Activated CD4-positive, alpha-beta T cell treated with anti-CD3 and anti-CD28 coated beads for 48 hours (primary cell): ENCODE results near the gene CYYR1.

Source experiments
- DNase-seq: peaks from one replicate; pipeline ENCODE4 v3.0.0-alpha.2; 2020

The CYYR1 gene

DNA sequence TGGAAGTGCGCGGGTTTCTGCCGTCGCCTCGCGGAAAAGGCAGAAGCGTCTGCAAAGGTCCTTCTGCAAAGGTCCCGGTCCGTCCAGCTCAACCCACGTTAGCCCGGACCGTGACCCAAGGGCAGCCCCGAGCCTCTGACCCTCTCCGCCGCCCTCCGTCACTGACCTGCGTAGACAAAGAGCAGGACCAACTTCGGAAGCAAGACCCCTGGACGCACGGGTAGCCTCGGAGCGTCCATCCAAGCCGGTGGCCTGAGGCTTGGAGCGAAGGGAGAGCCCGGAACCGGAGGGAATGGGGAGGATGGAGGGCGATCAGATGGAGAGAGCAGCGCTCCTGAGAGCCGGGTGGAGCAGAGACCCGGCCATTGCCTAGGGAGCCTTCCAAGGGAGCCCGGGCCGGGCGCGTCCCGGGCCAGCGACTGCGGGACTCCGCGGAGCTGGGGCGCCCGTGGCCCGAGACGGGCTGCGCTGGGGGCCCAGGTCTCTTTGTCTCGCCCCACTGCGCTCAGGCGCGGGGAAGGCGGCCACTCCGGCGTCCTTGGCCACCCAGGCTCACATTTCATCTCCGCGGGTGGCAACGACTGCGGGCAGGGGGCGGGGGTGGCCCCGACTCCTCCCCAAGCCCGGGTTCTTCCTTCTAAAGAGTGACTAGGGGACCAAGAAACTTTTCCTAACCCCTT, at the start of gene CYYR1:
Gene CYYR1 (minus strand): TSS at position 585 of the 680 bp plus-strand sequence. CDS start 346 bp downstream, at position 239.
- no peak for DNase-seq

DNA sequence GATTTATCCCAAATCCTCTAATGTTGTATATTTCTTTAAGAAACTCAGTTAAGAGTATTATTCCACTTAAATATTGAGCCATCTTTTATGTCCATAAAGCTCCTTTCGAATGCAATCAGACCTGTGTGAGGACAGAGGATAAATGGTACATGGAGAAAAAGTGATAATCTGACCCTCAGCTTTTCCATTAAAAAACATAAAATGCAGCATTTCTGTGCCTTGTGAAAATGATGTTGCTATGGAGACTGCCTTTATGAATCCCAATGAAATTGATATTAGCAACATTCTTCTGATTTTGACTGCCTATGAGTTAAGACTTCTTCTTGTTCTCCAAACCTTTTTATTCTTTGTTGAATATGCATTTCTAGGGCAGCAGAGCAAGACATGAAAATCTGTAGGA, 44.1 kb upstream of the CYYR1 start:
- DNase-seq, result no peak

DNA sequence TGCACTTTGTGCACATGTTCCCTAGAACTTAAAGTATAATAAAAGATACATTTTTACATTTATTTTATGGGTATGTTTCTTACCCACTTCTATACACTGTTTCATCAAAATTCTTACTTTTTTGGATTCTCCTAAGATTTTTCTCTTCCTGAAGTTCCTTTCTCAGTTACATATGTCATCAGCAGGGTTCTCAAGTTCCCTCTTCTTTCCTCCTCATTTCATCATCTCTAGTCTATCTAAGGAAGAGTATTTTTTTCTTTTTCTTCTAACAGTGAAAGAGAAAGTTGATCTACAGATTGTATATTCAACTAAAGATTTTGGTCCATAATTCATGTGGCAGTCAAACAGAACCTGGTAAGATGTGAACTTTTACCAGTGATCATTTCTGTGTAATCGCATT, 41.2 kb upstream of the CYYR1 start:
- DNase-seq, result no peak

DNA sequence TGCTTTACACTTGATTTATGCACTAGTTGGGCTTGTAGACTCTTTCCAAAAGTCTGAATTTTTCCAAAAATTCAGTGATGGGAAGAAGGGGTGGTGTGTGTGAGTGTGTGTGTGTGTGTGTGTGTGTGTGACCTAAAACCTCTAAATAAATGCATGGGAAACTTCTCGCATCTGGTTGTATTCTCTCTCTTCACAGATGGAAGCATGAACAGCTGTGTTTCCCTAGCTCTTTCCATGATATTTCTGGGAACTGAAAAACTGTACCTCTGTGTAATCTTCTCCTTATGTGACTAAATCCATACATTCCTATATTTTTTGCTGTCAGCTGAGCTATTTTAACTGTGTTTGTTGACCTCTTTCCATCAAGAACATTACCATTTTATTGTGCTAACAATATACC, 26.2 kb upstream of the CYYR1 start:
- no peak for DNase-seq

DNA sequence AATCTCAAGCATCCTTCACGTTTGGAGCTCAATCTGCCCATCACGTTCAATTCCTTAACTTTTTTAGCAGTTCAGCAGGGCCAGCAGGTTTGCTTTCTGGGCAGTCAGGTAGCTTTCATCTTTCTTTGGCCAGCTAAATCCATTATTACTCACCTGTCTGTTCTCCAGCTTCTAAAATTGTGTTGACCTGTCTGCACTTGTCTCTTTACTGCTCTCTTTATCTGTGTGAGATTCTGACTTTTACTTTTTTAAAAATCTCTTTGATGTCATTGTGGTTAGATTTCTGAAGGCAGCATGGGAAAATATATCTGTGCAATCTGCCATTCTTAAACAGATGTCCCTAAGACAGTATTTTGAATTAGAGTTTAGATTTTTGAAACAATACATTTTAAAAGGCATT, 24.9 kb upstream of the CYYR1 start:
- DNase-seq, result no peak

DNA sequence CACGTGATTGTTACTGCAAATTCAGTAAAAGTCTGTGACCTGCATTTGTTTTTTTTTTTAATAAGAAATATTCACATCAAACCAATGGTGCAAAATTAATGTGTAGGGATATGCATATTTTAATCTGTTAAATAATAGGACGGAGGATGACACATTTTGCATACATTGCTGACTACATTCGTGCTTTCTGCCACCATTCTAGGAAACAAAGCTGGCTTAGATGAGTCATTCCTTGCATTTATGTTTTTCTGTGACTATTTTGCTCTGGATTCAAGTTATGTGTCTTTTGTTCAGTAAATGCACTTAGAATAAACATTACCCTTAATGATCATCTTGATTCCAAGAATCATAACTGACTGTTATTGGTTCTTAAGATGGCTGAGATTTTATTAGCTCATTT, 23.9 kb upstream of the CYYR1 start:
- DNase-seq, result no peak

DNA sequence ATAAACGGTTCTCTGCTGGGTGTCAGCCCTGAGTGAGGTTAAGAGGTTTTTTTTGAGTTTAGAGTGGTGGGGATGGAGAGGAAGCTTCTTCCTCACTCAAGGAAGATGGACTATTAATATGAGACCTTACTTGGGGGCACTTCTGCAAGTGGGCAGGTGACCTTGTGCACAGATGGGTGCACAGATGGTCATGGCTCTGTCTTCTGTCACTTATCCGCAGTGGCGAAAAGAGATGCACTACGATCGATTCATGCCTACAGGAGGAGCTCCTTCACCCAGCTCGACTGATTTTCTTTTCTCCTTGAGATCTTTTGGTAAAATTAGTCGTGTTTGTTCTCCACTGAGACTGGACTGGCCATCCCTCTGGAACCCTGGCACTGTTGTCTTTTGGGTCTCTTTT, 22.9 kb upstream of the CYYR1 start:
- no peak for DNase-seq

DNA sequence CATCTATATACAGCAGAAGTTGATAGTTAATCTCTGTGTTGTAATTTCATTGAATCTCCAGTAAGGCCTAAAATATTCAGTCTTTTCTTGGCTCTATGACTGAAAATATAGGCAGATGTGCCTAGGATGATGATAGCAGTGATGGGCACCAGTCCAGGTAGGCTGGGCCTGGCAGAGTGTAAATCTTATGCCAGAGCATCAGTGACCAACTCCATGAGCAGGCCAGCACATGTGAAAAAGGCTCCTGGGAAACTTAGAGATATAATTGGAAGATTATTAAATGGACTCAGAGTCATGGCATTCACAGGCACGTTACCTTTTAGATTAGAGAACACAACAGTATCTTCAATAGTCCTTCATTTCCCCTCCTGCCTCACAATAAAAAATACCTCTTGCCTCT, 20.7 kb upstream of the CYYR1 start:
- DNase-seq, result no peak

DNA sequence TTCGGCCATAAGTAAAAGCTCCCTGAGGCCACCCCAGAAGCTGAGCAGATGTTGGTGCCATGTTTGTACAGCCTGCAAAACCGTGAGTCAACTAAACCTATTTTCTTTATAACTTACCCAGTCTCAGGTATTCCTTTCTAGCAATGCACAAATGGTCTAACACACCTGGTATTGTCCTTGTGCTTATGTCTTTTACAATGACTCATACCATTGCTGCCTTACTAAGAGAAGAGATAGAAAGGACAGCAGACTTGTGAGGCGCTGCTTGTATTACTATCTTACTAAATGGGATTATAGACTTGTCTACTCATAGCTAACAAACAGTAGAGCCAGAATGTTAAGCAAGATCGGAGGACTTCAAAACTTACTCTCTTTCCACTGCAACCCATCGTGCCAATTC, 18.5 kb upstream of the CYYR1 start:
- DNase-seq, result no peak

DNA sequence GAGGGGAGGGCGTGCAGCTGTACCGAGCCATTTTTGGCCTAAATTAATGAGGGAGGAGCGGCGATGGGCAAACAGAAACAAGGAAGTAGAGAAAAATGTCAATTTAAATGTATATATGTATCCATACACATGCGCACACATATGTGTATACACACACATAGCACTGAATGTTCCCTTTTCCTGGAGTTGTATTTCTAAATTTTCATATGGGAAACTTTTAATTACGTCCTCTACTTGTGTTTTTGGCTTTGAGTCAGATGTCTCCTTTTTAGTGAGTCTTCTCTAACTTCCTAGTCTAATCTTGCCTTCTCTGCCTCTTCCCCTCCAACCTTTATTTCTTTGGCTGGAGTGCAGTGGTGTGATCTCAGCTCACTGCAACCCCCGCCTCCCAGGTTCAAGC, 15.4 kb upstream of the CYYR1 start:
- DNase-seq, result no peak

DNA sequence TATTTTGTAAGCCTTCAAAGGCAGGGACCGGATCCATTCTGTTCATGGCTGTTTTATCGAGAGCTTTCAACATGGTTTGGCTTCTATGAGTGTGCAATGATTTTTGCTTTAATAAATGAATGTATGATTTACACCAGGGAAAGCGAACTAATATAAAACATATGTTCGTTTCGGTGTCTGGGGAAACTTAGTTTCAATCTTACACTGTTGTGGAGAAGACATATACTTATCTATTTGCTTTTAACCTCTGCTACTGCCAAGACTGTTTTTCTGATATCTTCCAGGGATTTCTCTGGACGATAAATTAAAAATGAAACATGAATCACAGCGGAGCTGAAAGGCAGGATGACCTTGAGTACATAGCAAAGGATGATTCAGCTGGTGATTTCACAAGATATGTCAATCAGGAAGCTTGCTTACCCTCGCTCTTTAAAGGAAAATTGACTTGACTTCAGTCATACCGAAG, 14.7 kb upstream of the CYYR1 start:
- no peak for DNase-seq

DNA sequence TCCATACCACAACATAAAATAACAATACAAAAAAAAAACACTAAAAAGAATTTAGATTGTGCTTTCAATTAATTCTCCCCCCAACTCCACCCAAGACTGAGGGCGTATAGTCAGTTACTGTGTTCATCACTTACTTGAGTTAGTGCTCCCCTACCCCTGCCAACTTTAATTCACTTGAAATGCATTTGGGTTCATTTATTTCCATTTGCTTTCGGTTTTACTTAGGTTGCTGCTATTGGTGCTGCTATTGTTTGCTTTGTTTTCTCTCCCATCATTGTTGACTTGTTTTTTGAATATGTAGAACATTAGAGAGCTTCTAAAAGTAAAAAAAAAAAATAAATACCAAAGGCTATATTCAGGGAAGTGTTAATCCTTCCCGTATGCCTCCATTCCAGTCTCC, 10.7 kb upstream of the CYYR1 start:
- DNase-seq, result no peak

DNA sequence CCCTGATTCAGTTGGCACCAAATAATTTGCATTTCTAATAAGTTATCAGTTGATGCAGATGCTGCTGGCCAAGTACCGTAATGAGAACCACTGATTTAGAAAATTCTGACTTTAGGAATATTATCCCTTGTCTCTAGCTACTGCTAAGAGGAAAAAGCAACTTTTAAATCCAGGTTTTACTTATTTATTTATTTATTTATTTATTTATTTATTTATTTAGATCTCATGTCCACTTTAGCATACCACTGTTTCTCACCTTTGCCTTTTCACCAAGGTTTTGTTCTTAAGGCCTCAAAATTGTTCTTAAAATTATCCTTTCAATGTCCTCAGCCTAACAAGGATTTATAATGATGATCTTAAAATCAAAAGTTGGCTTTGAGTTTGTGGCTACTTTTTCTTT, 8.7 kb upstream of the CYYR1 start:
- DNase-seq, result no peak

DNA sequence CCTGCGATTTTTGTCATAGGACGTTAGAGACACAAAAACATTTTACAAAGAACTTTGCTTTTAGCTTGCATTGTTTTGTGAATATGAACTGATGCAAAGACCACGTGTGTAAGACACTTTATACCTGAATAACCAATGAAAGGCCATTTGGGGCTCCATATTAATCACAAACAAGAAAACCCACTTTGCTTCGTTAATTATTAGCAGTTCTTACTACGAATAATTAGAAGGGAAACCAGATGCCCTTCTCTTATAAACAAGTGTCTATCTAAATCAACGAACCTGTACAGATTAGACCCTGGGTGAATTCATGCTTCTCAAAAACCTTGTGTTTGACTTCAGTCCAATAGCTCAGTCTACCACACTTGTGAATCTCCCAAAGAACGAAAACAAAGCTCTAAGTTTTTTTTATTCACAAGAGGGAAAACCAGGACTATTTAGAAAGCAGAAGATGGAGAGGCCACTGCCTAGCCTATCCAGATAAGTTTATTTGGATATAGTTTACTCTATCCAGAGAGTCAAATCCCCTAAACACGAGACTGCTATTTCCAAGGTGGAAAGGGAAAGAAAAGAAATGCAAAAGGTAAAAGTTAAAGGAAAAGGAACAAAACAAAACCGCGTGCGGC, 897 bp downstream of the CYYR1 start:
- DNase-seq, result no peak

DNA sequence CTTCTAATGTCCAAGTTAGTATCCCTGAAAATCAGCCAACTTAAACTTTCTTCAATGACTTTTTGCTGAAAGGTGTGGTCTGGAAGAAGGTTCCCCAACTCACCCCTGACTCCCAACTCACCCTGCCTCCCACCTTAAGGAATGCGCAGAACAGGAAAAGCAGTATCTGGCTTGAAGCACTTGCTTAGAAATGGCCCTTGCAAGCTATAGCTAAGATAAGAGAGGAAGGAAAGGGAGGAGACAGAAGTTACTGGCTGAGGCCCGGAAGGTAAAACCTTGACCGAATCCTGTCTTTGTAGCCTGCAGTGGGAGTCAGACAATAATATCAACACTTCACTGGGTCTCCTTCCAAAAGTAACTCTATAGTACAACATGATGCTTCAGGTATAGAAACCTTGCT, 2.9 kb downstream of the CYYR1 start:
- DNase-seq, result no peak

DNA sequence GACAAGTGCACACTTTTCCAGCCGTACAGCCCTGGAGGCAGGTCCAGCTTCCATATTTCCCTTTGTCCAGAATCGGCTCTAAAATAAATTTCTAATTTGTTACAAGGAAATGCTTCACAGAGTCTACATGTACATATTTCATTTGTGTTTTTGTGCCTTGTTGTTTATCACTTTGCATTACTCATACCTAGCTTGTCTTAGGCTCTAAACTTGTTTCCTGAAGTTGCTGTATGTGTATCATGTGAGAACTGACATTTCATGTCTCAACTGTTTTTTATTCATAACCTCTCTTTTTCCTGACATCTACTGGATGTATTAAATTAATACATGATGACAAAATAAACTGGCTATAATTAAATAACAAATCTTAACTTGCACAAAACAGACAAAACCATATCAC, 7.5 kb downstream of the CYYR1 start:
- no peak for DNase-seq

DNA sequence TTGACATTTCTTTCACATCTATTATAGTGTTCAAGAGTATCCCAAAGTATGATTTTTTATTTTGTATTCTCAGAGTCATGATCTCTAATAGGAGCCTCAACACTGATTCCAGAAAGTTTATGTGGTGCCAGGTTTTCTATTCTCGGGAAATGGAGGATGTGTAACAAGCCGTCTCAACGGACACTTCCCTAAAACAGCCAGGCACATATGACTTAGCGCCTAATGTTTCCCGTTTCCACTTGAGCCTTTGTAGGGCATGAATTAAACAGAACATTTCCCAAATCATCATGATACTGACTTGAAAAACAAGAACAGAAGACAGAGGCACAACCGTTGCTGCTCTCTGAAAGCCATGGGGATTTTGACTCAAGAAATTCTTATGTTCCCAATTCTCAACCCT, 8.0 kb downstream of the CYYR1 start:
- DNase-seq, result no peak

DNA sequence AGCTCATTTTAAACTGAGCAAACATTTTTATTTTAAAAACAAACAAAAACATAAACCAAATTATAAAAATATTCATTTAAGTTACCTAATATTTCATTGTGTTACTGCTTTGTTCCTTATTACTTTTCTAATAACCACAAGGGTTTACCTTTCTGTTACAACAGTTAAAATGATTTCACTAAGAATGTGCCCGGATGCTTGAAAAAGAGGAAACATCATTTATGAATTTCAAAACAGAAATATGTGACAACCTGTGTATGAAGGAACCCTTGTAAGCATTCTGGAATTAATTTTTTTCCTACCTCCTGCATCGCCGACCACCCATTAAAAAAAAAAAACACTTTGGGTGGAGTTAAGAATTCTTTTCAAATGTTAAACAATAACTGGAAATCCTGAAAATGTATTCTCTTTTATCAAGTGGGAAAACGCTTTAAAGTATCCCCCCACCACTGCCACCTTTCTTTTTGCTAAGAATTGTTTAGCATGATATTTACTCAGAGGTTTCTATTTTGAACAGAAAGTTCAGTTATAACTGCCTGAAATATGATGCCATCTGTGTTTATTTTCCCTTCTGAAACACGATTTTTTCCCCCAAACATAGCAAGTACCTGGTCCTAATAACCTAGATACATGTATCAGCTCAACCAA, 9.1 kb downstream of the CYYR1 start:
- DNase-seq, result no peak

DNA sequence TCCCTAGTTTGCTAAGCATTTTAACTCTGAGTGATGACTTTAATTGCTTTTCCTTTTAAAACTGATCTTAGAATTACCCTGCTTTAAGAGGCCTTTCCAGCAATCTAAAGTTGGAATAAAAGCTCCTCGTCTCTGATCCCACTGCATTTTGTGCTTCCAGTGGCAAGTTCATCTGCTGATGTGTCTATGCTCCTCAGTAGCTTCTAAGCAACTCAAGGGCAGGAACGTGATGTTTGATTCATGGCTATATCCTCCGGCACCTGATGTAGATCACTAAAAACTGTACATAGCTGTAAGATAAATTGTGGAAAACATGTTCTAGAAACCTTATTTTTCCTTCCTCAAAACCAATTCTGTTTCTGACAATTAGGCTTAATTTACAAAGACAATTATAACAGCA, 12.5 kb downstream of the CYYR1 start:
- DNase-seq, result no peak

DNA sequence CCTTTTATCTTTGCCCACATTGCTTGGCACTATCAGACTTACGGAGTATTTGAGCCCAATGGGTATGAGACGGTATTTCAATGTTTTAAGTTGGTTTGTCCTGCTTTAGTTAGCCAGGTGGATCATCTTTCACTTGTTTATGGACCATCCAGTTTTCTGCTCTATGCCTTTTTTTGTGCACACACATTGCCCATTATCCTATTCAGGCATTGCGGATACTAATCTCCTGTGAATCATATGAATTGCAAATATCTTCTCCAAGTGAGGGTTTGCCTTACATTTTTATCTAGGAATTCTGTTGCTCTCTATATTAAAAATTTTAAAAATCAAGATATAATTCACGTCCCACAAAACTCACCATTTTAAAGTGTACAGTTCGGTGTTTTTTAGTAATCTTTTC, 14.0 kb downstream of the CYYR1 start:
- no peak for DNase-seq

DNA sequence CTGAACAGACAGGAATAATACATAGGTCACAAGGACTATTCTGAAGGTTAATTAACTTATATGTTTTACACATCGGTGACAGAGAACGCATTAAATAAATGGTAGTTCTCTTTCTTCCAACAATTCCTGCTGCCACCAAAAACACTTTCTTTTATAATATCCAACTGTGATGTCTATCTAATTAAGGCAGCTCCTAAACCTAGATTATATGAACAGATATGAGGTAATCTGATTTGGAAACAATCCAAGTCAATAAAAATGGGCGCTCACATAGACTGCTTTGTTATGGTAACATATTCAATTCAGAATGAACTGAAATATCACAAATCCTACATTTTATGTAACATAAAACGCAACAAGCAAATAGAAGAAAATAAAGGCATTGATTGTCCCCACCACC, 16.0 kb downstream of the CYYR1 start:
- DNase-seq, result no peak

DNA sequence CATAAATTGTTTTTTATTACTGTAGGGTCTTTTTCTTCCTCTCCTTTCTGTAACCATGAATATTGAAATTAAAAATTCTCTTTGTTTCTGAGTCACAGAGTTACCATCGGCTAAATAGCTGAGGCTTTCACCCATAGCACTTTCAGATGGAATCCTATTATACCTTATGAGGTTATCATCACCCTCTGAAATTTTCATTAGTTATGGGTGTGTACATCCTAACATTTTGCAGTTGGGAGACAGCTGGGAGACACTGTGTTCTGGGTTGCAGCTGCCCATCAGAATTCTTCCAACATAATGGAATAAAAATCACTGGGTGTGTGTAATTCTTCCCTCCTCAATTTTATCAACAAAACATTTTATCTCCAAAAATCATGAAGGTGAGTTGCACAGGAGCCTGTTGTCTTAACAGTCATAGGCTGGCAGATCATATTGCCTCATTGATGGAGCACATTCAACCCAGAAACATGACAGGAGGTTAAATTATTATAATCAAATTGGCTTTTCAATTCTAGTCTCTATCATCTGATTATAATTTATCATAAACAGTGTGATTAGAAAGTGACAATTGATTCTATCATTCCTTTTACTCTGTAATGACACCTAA, 17.4 kb downstream of the CYYR1 start:
- no peak for DNase-seq

DNA sequence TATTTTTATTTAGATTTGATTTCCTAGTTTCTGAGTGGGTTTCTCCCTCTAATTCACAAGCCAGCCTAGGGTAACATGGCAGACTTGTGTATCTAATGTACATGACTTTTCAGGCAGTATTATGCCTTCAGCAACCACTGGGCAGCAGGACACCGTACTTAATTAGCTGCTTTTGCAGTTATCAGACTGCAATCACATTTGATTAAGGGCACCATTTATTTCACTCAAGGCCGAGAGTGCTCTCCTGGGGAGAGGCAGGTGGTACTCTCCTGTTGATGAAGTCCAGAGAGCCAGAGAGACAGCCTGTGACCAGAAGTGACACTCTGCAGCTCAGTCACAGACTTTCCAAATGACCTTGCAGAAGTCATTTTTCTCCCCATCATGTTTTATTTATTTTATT, 18.7 kb downstream of the CYYR1 start:
- DNase-seq, result no peak

DNA sequence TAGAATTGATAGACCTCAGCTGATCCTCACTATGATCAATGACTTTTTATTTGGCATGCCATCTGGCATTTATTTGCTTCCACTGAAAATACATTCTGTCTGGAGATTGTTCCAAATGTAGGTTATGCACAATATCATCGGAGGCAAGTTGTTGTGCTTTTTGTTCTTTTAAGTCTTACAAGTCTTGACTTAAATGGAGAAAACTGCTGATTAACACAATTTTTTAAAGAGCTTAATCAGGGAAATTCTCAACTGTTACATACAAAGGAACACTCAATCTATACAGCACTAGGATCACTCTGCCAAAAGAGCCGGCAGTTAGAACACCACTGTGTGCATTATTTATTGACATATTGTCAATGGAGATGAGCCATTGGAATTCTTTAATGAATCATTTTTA, 19.2 kb downstream of the CYYR1 start:
- DNase-seq, result no peak
